SKM-1 treated with dmso at 0.1 percent for 144 hours (cell line): ENCODE measurements around the gene RAD50.

Experiments used
- DNase-seq: peaks from one replicate; lab custom pipeline; 2025; ENCODE audit not compliant: unreplicated experiment; lab: John Stamatoyannopoulos, UW

RAD50 gene

DNA sequence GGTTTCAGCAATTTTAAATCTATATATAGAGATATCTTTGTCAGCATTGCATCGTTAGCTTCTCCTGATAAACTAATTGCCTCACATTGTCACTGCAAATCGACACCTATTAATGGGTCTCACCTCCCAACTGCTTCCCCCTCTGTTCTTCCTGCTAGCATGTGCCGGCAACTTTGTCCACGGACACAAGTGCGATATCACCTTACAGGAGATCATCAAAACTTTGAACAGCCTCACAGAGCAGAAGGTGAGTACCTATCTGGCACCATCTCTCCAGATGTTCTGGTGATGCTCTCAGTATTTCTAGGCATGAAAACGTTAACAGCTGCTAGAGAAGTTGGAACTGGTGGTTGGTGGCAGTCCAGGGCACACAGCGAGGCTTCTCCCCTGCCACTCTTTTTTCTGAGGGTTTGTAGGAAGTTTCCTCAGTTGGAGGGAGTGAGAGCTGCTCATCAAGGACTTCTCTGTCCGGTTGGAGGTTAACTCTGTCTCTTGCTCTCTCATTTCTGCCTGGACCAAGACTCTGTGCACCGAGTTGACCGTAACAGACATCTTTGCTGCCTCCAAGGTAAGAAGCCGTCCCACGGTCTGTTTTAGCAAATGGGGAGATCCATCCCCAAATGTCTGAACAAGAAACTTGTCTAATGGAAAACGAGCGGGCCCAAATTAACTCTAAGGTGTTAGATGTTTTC is 117.3 kb downstream of the RAD50 start, which contains the start of gene IL4:
IL4 (plus strand) TSS at position 51 of the 692 bp plus-strand sequence; CDS start at position 113, 62 bp downstream.
- DNase-seq: no peak

DNA sequence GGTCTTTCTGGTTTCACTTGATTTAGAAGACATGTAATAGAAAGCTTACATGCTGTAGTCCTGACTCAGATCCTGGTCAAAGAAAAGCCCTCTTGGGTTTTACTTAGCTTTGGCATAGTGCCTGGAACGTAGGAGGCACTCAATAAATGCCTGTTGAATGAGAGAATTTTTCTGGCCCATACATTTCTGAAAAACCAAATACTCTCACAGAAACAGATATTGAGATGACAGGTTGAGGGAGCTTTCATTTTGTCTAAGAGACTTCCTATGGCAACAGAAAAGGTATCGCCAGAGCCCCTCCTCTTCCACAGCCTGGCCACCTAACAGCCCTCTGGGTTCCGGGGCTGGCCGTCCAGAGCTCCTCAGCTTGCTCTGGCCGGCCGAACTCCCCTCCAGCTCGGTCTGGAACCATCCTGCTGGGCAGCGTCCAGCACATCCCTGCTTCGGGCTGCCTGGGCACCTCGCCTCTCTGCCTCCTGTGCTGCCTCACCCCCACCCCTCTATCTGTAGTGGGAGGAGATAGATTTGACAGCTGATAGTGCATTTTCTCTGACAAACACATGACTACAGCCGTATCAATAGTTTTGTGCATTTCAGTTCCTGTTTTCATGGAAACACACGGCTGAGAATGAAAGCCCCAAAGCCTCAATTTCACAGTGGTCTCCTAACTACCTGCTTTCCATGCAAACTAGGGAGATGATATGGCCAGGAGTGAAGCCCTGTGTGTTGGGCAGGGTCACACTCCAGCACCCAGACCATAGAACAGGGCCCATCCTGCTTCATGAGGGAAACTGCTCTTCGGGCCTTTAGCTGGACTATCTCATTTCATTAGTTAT is 118.1 kb downstream of the RAD50 start:
- no peak for DNase-seq

DNA sequence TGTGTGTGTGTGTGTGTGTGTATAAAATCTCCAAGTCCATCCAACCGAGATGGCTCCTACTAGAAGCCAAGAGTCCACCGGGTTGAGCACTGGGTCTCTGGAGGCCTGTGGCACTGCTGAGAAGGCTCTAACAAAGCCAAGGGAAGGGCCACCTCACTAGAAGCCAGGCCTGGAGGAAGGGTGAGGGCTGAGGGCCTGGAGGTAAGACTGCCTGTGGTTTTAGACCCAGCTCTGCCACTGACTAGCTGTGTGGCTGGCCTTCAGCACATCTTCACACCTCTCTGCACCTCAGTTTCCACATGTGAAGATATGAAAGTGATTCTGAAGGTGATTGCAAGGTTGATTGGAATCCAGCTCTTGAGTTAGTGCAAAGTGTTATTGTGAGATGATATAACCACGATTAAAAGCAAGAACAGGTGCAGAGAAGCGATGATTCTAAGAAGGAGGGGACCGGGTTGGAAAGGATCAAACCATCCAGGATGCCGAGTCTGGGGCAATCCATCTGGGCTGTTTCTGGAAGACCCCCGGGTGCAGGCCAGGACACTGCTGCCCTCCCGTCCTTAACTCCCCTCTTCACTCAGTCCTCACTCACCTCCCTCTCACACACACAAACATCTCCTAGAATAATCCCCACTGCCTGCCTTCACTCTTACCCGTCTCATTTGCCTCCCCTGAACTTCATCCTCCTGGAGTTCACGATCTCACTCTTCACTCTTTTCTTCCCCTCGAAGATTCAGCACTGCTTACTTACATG is 119.3 kb downstream of the RAD50 start:
- DNase-seq: no peak

DNA sequence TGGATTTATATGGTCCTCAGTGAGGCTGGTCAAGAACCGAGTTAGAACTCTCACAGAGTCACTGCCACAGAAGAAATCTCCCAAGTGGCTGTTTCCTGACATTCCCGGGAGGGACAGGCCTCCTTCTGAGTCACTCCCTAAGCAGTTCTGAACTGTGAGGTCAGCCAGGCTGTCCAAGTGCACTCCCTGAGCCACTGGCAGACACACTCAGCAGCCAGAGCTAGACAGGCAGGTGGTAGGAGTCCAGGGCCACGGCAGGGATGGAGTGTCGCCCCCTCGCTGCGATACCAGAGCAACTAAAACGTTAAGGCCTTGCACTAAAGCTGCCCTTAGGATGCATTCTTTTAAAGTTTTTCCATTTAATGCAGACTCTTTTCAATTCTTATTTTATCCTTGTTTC is 120.4 kb downstream of the RAD50 start:
- DNase-seq: no peak

DNA sequence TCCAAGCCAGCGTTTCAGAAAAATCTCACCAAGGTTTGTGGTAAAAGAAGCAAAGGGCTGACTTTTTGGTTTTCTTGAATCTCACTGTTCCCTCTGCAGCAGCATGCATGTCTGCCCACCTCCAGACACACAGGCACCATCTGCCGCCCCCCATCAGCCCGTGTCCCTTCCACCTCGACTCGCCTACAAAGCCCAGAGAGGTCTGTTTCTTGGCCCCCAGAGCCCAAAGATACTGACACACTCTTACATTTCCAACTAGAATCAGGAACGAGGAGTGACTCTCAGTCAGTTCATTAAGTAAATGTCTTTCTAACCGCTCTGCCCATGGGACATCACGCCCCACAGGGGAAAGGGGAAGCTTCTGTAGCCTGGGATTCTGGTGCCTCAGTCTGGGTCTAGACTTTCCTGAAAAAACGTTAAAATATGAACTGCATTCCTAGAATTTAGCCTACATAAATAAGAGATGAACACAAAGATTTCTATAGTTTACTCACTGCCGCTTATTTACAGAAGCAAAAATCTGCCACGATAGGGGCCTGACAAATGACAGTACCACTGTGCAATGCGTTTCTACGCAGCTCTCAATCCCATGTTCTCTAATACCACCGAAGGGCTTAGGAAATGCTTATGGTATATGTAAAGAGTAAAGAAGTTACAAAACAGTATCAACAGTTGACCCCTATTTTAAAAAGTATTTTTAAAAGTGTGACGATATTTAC is 121.1 kb downstream of the RAD50 start:
- DNase-seq: no peak

DNA sequence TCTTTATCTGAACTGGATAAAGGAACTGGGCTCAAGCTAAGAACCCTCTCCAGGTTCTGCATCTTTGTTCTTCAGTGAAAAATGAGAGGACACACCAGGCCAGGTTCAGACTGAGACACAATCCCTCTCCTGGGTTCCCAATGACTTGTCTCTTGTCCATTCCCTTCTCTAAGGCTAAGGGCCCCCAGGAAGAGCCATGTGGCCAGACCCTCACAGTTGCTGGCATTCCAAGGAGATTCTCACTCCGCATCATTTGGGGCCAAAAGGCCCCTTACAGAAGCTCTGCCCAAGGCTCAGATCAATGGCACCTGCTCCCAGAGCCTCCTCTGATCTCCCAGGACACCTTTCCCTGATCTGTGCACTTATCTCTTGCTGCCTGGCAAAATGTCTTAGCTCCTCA is 122.0 kb downstream of the RAD50 start:
- no peak for DNase-seq

DNA sequence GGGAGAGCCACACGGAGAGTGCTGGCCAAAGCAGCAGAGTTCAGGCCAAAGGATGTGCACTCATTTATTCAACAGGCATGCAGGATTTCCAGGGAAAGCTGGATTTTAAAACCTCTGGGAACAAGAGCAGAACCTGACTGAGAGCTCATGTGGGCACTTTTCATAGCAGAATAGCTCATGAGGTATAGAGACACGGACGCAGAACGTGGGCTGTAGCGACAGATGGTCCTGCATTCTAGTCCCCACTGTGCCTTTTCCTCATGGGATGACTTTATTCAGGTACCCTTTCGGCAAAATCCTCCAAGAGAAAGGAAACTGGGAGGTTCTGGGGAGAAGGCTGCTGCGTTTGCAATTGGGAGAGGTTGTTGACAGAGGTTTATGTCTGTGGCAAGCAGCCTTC is 122.4 kb downstream of the RAD50 start:
- DNase-seq: no peak

DNA sequence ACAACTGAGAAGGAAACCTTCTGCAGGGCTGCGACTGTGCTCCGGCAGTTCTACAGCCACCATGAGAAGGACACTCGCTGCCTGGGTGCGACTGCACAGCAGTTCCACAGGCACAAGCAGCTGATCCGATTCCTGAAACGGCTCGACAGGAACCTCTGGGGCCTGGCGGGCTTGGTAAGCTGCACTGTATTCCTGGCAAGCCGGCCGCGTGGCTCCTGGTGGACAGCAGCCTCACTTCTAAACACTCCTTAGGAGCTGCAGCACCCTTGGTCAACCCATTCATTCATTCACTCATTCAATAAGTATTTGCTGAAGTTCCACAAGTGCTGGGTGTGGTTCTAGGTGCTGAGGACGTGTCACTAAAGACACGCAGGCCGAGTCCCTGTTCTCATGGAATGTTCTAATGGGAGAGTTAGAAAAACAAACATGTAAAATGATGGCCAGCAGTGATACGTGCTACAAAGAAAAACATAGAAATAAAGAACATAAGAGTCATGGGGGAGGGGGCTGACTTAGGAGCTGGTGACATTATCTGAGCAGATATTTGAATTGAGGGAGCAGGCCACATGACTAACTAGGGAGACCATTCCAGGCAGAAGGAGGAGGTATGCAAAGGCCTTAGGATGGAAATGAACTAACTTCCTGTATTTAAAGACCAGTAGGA is 123.1 kb downstream of the RAD50 start:
- no peak for DNase-seq

DNA sequence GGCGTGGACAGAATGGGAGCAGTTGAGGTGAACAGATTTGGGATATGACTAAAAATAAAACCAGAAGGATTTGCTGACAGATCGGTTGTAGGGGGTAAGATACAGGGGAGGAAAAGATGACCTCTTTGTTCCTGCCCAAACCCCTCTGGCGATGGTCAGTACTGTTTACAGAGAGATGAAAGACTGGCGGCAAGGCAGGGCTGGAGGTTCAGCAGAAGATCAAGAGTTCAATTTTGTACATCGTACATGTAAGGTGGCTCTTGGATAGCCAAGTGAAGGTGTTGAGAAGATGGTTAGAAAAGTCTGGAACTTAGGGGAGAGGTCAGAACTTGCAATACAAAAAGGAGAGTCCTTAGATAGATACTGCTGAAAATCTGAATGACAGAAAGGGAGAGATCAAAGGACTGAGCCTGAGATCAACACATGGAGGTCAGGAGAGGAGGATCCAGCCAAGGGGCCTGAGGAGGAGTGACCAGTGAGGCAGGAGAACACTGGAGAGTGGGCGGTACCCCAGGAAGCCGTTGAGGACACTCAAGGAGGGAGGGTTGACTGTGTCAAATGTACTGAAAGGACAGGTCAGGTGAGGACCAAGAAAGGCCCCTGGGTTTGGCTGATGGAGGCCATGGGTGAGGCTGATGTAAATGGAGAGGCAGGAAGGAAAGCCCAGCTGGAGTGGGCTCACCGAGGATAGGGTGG is 124.2 kb downstream of the RAD50 start:
- DNase-seq: no peak

DNA sequence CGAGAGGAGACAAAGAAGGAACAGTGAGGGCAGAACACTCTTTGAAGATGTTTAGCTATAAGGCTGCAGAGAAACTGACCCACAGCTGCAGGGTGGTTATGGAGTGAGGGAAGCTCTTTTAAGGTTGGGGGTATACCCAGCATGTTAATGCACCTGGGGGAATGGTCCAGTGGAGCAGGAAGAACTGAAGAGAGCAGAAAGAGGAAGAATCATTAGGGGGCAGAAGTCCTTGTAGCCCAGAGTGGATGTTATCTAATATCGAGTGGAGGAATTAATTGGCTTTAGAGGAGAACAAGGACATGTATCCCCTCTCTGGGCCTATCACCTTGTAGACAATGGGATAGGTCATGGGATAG is 124.7 kb downstream of the RAD50 start:
- no peak for DNase-seq

DNA sequence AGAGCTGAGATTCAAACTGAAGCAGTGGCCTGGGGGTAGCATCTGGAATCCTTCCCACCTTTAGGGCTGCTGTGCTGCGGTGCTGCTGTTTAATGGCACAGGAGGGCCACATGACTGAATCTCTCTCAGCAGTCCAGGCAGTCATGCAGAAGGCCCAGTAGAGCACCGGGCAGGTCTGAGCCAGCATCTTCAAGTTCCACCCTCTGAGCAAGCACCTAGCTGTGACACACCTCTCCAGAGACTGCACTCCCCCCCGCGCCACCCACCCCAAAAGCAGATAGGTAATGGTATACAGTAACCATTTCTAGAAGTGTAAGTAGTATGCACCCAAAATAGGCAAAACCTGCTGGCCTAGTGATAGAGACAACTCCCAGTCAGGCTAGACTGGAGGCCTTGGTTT is 125.2 kb downstream of the RAD50 start:
- DNase-seq: no peak

DNA sequence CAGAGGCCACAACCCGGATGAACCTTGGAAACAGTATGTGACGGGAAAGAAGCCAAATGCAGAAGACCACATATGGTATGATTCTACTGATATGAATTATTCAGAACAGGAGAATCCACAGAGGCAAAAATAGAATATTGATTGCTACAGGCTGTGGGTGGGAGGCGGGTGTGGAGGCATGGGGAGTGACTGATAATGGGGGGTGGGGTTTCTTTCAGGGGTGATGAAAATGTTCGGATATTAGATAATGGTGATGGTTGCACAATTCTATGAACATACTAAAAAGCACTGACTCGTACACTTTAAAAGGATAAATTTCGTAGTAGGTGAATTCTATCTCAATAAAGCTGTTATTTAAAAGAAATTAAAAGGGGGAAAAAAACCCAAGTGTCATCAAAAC is 127.7 kb downstream of the RAD50 start:
- DNase-seq: no peak

DNA sequence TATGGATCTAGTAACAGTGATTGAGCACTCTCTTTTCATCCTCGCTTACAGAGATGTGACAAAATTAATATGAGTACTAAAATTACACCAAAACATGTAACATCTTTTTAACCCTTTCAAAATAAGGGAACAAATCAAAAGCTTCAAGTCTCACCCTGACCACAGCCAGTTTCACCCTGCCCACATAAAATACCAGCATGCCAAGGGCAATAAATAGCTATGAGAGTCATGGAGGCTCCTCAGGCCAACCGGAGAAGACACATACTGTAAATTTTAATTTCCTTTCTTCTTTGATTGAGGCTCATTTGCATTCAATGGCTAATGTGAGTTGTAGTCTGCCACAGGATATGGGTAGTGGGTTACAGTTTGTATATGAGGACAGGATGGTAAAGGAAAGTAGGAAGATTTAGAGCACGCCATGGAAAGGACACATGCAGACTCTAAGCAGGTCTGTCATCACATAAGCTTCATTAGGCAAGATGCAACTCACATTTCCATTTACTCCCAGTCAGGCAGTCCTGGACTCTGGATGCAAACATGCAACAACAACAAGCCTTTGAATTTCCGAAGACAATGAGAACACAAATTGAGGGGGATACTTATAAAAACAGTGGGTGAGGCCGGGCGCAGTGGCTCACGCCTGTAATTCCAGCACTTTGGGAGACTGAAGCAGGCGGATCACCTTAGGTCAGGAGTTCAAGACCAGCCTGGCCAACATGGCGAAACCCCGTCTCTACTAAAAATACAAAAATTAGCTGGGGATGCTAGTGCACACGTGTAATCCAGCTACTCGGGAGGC is 128.3 kb downstream of the RAD50 start:
- DNase-seq: no peak

DNA sequence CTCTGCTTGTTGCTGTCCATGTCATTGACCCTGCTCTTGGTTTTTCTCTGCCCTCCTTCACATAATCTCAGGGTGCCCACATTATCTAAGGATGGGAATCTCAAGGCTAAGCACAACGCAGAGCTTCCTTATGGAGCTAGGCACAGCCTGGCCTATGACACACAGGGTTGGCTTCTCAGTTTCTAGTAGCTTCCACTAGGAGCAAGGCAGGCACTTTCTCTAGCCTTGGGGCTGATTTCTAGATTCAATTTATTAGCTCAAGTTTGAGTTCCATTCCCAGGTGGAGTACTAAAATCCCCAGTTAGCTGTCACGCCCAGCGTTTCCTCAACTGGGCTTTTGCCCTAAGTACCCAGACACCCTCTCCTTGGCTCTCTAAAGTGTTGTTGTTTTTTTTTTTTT is 129.4 kb downstream of the RAD50 start:
- DNase-seq: no peak

DNA sequence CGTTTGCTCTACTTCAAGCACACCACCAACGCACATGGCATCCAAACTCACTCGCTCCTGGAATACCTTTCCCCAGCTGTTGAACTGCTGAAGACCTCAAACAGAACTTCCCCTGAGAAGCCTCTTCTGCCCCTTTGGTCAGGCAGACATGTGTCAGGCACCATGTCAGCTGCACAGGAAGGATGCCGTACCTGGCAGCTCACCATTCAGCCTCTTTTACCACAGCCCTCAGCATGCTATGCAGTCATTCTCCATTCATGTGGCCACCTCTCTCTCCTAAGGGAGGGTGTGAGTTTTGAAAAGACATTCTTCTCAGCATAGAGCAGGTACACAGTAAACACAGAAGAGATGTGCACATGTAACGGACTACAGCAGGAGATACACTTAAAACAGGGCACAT is 131.2 kb downstream of the RAD50 start:
- DNase-seq: no peak

DNA sequence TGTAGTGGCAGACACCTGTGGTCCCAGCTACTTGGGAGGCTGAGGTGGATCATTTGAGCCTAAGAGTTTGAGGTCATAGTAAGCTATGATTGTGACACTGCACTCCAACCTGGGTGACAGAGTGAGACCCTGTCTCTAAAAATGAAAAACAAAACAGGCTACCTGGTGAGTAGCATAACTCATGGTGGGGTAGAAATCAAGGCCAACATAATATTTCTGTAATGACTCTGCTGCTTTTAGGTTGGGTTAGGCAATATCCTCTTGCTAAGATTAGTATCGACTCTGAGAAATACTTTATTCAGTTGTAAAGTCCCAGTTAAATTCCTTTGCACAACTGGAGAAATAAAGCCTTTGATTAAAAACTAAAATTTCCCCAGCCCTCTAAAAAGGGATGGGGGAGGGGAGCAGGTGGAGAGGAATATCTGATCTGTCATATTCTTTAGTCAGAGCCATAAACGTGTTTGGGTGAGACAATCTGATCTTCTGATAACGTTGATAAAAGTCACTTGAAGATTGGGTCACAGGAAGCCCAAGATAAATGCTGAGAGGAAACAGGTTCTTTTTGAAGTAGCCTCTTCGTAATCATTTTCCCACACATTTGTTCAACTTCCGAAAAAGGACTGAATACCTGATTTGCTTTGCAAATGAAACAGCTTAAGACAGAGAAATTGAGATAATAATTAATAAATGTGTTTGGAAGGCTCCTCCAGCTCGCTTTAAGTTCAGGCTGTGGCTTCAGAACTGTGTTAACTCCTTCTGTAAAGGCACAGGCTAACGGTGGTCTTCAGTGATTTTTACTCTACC is 132.0 kb downstream of the RAD50 start:
- no peak for DNase-seq

DNA sequence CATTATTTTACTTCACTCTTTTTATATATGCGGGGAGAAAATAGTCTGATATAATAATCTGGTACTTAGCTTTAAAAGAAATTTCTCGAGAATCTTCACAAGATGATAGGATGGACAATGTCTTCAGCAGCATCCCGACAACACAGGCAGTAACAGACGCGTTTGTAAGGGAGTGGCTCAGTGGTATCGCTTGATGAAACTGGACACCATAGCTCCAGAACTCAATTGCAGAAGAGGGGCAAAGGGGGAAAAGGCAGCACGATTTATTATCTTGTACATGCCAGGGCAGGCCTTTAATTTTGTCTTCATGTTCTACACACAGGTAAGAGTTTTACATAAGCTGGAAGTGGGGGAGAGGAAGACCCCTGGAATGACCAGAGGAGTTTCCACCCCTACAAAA is 132.7 kb downstream of the RAD50 start:
- DNase-seq: no peak

DNA sequence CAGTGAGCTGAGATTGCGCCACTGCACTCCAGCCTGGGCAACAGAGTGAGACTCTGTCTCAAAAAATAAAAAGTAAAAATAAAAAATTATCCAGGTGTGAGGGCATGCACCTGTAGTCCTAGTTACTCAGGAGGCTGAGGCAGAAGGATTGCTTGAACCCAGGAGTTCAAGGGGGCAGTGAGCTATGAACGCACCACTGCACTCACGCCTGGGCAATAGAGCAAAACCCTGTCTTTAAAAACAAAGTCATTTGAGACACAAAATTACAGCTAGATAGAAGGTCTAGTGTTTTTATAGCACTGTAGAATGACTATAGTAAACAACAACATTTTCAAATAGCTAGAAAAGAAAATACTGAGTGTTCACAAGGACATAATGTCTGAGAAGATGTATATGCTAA is 133.4 kb downstream of the RAD50 start:
- DNase-seq: no peak
